Keratinocyte (primary cell): Measurements from ENCODE around the gene COTL1.

Experiments
- CTCF ChIP-seq, 3 experiments: IDR thresholded peaks in 1 of 3; conservative IDR thresholded peaks in 1 of 3; optimal IDR thresholded peaks in 1 of 3; 2 replicates in 2 of 3; 3 replicates in 1 of 3; pipeline versions ENCODE3 to v1.5.1; 2011; ENCODE audit warnings: low read length in 3 of 3, mild to moderate bottlenecking in 3 of 3, moderate library complexity in 2 of 3, control low read depth in 1 of 3, inconsistent platforms in 1 of 3; ENCODE audit not compliant: insufficient read depth in 2 of 3; ENCODE audit errors: extremely low read depth in 1 of 3
- EZH2 ChIP-seq: IDR thresholded peaks from one replicate; pipeline ENCODE4 v1.6.1; 2012; ENCODE audit warnings: inconsistent platforms, mild to moderate bottlenecking, low read length, moderate library complexity

DNA sequence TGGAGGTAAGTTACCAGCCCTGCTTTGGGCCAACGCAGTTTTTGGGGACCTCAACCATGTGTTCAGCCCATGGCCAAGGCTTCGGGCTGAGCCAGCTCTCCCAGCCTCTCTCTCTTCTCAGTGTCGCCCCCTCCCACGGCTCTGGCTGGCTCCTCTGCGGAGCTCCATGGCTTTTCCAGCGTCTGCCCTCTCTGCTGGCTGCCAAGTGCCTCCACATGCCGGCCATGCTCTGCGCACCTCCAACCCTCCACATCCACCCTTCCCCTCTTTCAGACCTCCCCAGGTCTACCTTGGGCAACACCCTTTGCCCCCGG, 23.2 kb downstream of the COTL1 start:
- no peak for TF ChIP-seq CTCF (optimal IDR thresholded peaks at IDR 0.05 in 1 of 3, IDR thresholded peaks at IDR 0.05 in 1 of 3, conservative IDR thresholded peaks at IDR 0.05 in 1 of 3; ENCODE audit: extremely low read depth in 1 of 3, insufficient read depth in 2 of 3, low read length in 3 of 3)
- TF ChIP-seq EZH2, result no peak
